ENCODE measurements around the gene LAPTM5.
"Not testable (repeated sequence)": the region's sequence is repeated elsewhere in the genome, so short reads cannot be mapped to it uniquely, and the experiment has no call there.

LAPTM5 gene

DNA sequence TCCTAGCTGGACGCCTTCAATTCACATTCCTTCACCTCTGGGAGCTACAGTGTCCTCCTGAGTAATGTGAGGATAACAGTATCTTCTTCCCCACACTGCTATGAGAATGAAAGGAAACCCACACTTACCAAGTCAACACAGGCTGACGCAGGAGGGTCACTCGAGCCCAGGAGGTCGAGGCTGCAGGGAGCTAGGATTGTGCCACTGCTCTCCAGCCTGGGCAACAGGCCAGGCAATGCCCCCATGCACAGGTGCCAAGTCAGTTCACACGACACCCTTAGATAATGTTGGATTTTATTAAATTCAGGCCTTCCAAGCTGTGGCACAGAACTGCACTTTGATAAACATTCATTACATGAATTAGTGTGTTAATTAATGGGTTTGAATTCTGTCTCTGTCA is 66.1 kb downstream of the LAPTM5 start:
- no peak for DNase-seq

DNA sequence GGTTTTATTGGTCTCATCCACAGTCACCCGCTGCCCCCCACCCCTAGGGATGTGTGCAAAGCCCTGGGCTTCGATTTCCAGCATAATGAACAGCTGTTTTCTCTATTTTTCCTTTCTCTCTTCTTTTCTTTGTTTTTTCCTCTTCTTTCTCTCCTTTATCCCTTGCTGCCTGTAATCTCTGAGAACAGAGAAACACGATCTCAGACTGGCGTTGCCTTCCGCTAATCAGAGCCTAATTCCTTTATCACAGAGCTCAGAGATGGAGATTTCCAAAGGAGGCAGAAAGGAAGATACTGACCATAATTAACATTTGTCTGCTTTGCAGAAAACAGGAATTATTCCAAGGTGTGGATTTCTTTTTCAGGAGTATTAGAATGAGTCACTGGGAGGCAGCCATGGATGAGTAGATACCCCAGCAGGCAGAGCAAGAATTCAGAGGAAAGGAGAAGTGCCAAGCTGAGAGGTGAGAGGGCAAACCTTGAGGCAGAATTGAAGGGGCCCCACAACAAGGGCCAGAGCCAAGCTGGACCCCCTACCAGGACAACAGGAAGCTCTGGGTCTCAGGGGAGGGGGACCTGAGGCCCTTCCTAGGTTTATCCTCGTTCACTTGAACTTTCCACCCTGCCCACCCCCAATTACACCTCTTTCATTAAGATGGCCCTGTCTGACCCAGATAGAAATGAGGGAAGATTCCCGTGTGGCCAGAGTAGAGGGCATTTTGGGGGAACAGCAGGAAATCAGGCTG is 67.5 kb downstream of the LAPTM5 start:
- no peak for DNase-seq

DNA sequence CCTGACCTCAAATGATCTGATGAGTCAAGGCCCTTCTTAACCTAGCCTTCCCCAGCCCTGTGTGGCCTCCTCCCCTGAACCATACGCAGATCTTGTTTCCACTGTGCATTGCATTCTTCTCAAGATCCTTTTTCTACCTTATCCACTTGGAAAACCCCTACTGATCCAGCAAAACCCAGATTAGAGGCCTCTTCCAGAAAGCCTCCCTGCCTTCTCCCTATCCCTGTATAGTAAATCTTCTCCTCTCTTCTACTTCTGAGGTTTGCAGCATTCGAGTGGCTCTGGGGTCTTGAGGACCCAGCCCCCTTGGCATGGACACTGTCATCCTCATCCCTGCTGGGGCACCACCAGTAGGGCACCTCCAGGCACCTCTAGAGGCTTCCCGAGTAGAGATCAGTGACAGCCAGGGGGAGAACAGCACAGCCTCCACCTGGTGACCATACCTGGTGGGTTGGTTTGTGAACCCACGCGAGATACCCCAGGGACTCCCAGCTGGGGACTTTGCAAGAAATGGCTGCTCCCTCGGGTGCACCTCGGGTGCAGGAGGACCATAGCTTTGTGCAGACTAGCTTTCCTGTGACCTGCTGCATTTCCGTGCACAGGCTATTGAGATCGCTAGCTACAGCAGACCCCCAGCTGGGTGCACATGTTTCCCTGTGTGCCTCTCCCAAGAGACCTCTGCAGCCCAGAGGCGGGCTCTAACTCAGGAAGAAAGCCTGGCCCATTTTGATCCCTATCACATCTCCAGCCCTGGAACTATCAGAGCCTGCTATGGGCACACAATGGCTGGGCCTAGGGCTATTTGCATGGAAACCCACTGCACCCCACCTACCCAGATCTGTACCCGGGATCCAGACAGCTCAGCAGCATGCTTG is 68.4 kb downstream of the LAPTM5 start:
- DNase-seq: no peak

DNA sequence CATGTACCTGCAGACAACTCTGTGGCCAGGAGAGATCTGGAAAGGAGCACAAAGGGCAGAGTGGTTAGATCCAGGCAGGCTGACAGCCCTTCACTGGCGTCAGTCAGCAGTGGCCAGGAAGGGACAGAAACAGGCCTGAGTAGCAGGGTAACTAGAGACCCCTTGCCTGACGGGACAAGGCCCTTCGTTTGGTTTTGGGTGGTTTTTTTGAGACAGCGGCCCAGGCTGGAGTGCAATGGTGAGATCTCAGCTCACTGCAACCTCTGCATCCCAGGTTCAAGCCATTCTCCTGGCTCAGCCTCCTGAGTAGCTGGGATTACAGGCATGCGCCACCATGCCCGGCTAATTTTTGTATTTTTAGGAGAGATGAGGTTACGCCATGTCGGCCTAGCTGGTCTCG is 69.1 kb downstream of the LAPTM5 start:
- DNase-seq: not testable (repeated sequence)

DNA sequence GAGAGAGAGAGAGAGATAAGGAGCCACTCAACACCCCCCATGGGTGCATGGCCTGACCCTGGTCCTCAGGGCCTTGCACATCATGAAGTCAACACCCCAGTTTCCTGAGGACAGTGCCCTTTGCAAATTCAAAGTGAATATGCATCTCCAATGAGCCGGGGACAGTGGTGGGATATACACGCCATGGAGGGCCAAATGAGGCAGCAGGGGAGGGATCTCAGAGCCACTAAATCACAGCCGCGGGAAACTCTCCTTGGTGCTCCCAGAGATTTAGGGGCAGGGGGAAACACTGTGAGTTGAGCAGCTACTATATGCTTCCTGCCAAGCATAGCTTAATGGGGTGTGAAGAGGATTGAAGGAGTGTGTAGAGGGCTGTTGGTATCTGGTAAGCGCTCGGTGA is 69.7 kb downstream of the LAPTM5 start:
- no peak for DNase-seq

DNA sequence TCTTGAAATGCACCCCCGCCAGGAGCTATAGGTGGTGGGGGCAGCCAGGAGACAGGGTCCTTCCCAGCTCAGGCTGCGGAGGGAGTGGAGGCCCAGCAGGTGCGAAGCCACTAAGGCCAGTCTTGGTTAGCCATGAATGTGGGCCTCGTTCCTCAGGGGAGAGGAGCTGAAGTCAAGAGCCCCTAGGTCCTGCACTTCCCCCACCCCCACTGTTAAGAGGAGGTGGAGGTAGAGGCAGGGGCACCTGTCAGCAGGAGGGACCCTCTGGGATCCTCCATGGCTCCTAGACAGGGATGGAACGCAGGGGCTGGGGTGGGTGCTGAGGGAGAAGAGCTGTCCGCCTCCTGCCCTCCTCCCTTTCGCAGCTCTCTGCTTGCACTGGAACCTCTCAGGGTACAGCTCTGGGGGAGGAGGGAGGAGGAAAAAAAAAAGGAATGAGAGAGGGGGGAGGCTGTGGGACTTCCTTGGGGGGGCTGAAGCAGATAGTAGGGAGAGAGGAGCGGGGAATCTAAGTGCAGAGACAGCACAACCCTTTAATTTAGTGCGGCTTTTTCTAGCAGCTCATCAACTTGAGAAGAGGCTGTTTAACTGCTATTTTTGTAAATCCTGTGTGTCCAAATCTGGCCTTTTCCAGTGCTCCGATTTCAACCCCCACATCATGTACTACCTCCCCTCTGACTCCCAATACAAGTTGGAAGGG is 71.2 kb downstream of the LAPTM5 start:
- no peak for DNase-seq

DNA sequence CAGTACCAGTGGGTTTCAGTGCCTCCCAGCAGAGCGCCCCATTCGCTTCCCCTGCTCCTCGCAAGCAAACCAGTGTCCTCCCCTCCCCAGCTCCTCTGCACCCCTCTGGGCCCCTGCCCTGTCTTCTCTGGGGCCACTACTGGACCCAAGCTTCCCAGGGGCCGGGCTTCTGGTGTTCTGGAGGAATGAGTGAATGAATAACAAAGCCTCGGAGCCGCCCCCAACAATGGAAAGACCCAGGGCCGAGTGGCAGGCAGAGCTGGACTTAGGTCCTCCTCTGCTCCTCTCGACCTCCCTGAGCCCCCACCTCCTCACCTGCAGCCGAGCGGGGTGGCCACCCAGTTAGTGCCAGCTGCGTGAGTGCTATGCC is 71.8 kb downstream of the LAPTM5 start:
- no peak for DNase-seq

DNA sequence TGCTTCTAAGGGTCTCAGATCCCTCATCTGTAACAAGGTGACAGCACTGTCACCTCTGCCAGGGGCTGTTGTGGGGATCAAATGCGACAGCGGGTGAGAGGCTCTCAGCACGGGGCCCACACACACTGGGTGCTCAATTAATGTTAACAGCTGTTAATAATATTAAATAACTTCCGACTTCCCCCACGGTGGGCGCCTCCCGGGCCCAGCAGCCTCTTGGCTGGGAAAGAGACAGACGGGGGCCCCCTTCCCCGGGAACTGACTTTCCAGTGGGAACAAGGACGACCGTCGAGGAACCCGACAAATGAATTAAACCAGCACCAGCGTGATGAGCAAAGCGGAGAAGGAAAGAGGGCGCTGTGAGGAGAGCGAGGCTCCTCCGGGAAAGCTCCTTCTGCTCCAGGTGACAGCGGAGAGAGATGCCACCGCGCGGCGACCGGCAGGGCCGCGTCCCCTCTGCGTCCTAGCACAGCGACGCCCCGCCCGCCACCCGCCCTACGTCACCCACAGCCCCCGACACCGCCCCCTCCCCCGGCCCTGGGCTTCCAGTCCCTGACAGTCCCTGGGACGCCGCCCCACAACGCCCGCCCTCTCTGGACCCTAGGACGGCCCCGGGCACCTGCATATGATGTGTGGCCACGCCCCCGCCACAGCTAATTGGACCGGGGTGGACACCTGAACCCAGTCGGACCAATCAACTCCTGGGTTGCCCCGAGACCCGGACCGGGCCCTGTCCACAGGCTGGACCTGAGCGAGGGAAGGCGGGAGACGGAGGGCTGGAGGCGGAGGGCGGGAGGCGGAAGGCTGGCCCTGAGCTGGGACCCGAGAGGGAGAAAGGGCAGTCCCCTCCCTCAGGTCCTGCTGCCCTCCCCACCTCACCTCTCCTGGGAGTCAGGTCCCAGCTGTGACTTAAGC is 72.4 kb downstream of the LAPTM5 start:
- peak; percentile 14 for DNase-seq

DNA sequence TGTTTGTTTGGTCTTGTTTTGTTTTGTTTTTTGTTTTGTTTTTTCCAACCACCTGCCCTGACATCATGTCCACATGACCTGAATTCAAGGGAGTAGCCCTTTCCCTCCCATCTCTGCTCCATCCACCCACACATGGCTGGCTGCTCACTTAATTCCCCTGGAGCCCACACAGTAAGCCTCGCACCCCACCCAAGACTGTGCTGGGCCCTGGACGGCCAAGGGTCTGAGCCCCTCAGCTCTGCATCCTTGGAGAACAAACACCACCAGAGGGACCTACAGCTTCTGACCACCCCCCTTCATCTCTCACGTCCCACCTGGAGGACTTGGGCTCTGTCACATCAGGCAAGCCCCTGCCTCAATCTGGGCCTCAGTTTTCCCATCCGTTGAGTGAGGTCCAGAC is 73.3 kb downstream of the LAPTM5 start:
- DNase-seq: no peak

DNA sequence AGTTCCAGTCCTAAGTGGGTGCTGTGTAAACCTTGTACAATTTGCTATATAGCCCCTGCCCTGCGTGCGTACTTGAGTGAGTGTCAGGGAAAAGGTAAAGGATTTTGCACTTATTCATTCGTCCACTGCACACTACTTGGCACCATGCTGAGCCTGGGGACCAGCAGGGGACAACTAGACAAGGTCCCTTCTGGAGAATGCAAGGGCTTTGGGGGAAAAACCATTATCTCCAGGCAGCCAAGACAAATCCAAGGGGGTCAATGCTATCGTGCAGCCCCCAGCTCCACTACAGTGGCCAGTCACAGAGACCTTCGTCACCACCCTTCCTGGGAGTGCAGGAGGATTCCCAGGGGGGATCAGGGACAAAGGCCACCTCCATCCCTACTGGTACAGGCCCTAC is 73.9 kb downstream of the LAPTM5 start:
- DNase-seq: peak; percentile 3

Measured in CD4-positive, alpha-beta T cell treated with Interleukin-15 for 1 hour (primary cell).